ENCODE measurements around the gene OTULIN.

The OTULIN gene

GRCh38 chr5:14722923-14723322 is 58.4 kb downstream of the OTULIN start:
- no peak overlapping the region for H2AFZ ChIP-seq (ENCODE audit: low read depth, low read length)

GRCh38 chr5:14723701-14724132 is 59.2 kb downstream of the OTULIN start:
- no peak overlapping the region for H3K9ac ChIP-seq (ENCODE audit: low read depth, low read length)
- no peaks in the 10 kb centered on the region for H3K27me3 ChIP-seq (ENCODE audit: insufficient read depth, low read length, poor library complexity)
- no peak overlapping the region for H3K27ac ChIP-seq (ENCODE audit: low read length)
- no peak for DNase-seq
- H2AFZ ChIP-seq (ENCODE audit: low read depth, low read length) = no peak overlapping the region
- no peaks in the 10 kb centered on the region for H3K4me1 ChIP-seq (ENCODE audit: insufficient read depth, low read length)
- no peaks in the 10 kb centered on the region for H3K79me2 ChIP-seq (ENCODE audit: insufficient read depth, low read length)
- 0 out of 2 replicates have a peak, but pooled peaks cover 2% of the 10 kb centered on the region for H4K20me1 ChIP-seq (ENCODE audit: insufficient read depth, low read length)
- H3K36me3 ChIP-seq (ENCODE audit: insufficient read depth, low read length) = peaks cover 37% of the 10 kb centered on the region
- no peaks in the 10 kb centered on the region for H3K9me3 ChIP-seq (ENCODE audit: insufficient read depth, low read length, severe bottlenecking)
- no peak overlapping the region for H3K4me2 ChIP-seq (ENCODE audit: insufficient read depth, low read length)
- no peak for ATAC-seq (ENCODE audit: insufficient read depth, low read depth)
- no peak overlapping the region for H3K4me3 ChIP-seq (ENCODE audit: low read depth in 1 of 2, low read length in 2 of 2)
- TF ChIP-seq CTCF (IDR thresholded peaks at IDR 0.05; ENCODE audit: borderline replicate concordance, extremely low read depth, low read length, poor library complexity, severe bottlenecking) (no peak), EZH2 (IDR thresholded peaks at IDR 0.05; ENCODE audit: borderline replicate concordance, low read depth, low read length, severe bottlenecking) (no peak)

More at GRCh38 chr5:14722923-14723322, 58.4 kb downstream of the OTULIN start:
- no peaks in the 10 kb centered on the region for H3K79me2 ChIP-seq (ENCODE audit: insufficient read depth, low read length)
- no peaks in the 10 kb centered on the region for H3K9me3 ChIP-seq (ENCODE audit: insufficient read depth, low read length, severe bottlenecking)
- ATAC-seq (ENCODE audit: insufficient read depth, low read depth) (no peak), DNase-seq (no peak)
- no peak overlapping the region for H3K9ac ChIP-seq (ENCODE audit: low read depth, low read length)
- no peaks in the 10 kb centered on the region for H3K27me3 ChIP-seq (ENCODE audit: insufficient read depth, low read length, poor library complexity)
- no peak overlapping the region for H3K27ac ChIP-seq (ENCODE audit: low read length)
- no peaks in the 10 kb centered on the region for H3K4me1 ChIP-seq (ENCODE audit: insufficient read depth, low read length)
- no peak overlapping the region for H3K4me3 ChIP-seq (ENCODE audit: low read depth in 1 of 2, low read length in 2 of 2)
- H4K20me1 ChIP-seq (ENCODE audit: insufficient read depth, low read length) = no peaks in the 10 kb centered on the region
- TF ChIP-seq CTCF (IDR thresholded peaks at IDR 0.05; ENCODE audit: borderline replicate concordance, extremely low read depth, low read length, poor library complexity, severe bottlenecking) (no peak), EZH2 (IDR thresholded peaks at IDR 0.05; ENCODE audit: borderline replicate concordance, low read depth, low read length, severe bottlenecking) (no peak)
- H3K4me2 ChIP-seq (ENCODE audit: insufficient read depth, low read length) = no peak overlapping the region
- H3K36me3 ChIP-seq (ENCODE audit: insufficient read depth, low read length) = peaks cover 36% of the 10 kb centered on the region

- Histone ChIP-seq H2AFZ (ENCODE audit: low read depth, low read length) (no peak overlapping the region), H3K9me3 (ENCODE audit: insufficient read depth, low read length, severe bottlenecking) (no peaks in the 10 kb centered on the region), H3K9ac (ENCODE audit: low read depth, low read length) (no peak overlapping the region), H3K27ac (ENCODE audit: low read length) (no peak overlapping the region), H3K4me1 (ENCODE audit: insufficient read depth, low read length) (no peaks in the 10 kb centered on the region), H3K36me3 (ENCODE audit: insufficient read depth, low read length) (peaks cover 38% of the 10 kb centered on the region), H3K4me2 (ENCODE audit: insufficient read depth, low read length) (no peak overlapping the region), H3K27me3 (ENCODE audit: insufficient read depth, low read length, poor library complexity) (no peaks in the 10 kb centered on the region), H3K4me3 (ENCODE audit: low read depth in 1 of 2, low read length in 2 of 2) (no peak overlapping the region), H3K79me2 (ENCODE audit: insufficient read depth, low read length) (no peaks in the 10 kb centered on the region), H4K20me1 (ENCODE audit: insufficient read depth, low read length) (0 out of 2 replicates have a peak, but pooled peaks cover 2% of the 10 kb centered on the region)
- DNase-seq (no peak), ATAC-seq (ENCODE audit: insufficient read depth, low read depth) (no peak)
- TF ChIP-seq EZH2 (IDR thresholded peaks at IDR 0.05; ENCODE audit: borderline replicate concordance, low read depth, low read length, severe bottlenecking) (no peak), CTCF (IDR thresholded peaks at IDR 0.05; ENCODE audit: borderline replicate concordance, extremely low read depth, low read length, poor library complexity, severe bottlenecking) (no peak)
These were observed 60.1 kb downstream of the OTULIN start for GRCh38 chr5:14724633-14725032.

Data from DND-41 (cell line).